NCI-H128 (cell line): Measurements from ENCODE around the gene C1orf167.

Source experiments
- DNase-seq: peaks from one replicate; lab custom pipeline; 2025; ENCODE audit not compliant: unreplicated experiment; lab: John Stamatoyannopoulos, UW

C1orf167 gene

DNA sequence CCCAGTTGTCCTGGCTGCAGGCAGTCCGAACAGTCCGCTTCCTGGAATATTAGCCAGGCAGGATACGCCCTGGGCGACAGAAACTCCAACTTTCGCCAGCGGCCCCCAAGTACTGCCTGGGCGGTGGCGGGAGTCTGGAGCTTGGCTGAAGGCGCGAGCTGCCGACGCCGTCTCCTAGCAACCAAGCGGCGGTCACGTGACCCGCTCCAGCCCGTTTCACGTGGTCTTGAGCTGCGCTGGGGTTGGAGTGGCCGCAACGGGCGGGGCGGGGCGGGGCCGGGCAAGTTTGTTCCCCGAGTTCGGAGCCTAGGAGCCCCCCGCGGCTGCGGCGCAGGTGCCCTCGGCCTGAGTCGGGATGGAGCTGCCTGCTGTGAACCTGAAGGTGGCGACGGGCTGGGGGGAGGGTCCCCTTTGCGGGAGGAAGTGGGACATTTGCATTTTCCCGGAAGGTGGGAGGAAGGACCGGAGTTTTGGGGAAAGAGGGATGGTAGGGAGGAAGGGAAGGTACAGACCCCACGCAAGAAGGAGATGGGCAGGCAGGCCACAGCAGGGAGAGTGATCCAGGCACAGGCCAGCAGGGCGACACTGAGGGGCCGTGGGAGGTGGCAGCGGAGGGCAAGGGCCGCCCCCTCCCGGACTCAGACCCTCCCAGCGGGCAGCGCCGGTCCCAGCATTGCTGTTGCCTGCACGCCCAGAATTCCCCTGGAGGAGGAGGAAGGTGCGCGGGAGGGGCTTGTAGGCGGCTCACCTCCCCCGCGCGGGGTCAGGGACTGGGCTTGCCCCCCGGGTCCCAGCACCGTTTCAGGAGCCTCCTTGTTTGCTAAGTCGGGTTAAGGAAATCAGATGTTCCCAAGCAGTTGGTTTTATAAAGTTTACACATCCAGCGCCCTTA, 25.9 kb upstream of the C1orf167 start, which contains the start of gene AGTRAP:
AGTRAP (plus strand) TSS at position 283 of the 892 bp plus-strand sequence; CDS start at position 356, 73 bp downstream.
- peak; percentile 82 for DNase-seq

- DNase-seq = no peak
Observed at GRCh38 chr1:11736746-11737639, 25.0 kb upstream of the C1orf167 start.

DNA sequence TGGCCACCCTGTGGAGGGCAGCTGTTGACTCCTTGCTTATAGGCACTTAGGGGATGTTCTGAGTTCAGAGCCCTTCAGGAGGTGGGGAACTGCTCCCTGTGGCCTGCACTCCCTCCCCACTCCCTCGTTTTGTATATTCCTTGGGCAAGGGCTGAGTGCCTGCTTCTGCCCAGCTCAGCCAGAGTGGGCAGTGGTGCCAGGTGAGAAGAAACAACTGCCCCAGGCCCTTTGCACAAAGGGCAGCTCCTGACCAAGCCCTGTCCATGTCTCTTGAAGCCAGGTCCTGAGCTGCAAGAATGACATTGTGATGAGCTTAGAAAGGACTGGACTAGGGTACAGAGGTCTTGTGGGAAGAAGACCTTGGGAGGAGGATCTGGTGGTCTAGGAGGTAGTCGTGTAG, 23.9 kb upstream of the C1orf167 start:
- DNase-seq = no peak

GRCh38 chr1:11738783-11739182, 23.2 kb upstream of the C1orf167 start:
- DNase-seq = no peak

- DNase-seq = no peak
Observed at GRCh38 chr1:11740258-11741192, 21.5 kb upstream of the C1orf167 start.

- DNase-seq = no peak
Observed at GRCh38 chr1:11741482-11741881, 20.5 kb upstream of the C1orf167 start.

- no peak for DNase-seq
Observed at GRCh38 chr1:11741919-11742558, 20.0 kb upstream of the C1orf167 start.

DNA sequence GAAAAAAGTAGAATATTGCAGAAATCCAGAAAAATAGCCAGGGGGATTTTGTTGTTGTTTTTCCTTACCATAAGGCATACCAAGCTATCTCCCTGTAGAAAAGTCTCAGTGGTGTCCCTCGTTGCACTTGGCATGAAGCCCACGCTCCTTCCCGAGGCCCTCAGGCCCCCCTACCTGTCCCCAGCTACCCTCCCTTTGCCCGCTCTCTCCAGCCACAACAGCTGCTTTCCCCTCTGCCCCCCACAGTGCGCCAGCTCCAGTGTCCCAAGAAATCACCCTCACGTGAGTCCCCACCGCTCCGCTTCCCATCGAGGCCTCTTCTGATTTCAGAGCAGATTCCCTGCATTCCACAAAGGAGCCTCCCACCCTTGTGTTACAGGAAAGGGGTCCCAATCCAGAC, 17.7 kb upstream of the C1orf167 start:
- DNase-seq = no peak

GRCh38 chr1:11746092-11746491, 15.9 kb upstream of the C1orf167 start:
- DNase-seq = no peak

DNA sequence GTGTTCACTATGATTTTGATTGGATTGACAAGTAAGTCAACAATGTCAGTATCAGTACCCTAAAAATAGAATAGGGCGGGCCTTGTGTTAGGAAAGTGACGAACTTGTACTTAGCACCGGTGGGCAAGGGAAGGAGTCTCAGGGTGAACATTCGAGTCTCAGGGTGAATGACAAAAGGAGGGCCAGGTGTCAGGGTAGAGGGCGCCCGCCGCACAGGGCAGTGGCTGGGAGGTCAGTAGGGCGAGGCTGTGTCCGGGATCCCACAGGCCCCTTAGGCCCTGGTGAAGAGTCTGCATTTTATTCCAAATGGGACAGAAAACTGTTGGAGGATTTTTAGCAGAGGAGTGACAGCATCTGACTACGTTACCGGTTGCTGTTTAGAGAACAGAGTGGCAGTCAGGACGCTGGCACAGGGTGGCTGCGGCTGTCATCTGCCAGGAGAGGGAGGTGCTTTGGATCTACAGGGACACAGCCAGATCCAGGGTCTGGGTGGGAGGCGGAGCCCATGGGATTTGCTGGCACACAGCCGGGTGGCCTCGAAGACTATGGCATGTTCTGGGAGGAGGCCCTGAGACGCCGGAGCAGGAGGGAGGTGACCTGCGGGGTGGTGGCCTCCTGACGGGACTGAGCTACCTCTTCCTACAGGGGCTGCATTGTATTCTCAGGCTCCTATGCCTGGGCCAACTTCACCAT, 15.1 kb upstream of the C1orf167 start:
- DNase-seq = no peak

DNA sequence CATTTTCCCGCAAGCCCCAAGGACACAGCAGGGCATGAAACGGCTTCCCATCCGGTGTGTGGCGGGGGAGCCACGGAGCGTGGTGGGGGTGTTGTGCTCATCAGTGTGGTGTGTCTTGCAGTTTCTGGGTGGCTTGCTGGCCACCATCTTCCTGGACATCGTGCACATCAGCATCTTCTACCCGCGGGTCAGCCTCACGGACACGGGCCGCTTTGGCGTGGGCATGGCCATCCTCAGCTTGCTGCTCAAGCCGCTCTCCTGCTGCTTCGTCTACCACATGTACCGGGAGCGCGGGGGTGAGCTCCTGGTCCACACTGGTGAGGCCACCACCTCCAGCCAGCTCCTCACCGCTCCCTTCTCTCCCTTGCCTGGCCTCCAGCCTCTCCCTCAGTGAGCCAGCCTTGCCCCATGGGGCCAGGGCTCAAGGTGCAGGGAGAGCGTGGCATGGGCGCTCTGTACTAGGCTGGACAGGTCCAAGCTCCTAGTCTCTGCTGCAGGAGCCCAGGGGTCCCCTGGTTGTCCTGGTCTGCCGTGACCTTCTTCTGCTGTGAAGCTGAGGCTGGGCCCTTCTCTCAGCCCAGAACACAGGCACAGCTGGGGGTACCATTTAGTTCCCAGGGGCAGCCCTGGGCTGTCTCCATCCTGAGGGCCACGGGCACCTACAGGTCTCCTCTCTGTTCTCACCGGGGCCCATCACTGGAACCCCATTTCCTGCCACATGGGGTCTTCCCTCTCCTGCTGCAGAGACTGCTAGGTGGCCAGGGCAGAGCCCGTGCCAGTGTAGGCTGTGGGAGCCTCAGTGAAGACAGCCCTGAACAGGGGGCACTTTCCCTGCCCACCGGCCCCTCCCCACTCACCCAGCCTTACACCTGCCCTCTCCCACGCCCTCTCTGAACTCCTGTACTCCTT, 13.4 kb upstream of the C1orf167 start:
- DNase-seq = no peak

DNA sequence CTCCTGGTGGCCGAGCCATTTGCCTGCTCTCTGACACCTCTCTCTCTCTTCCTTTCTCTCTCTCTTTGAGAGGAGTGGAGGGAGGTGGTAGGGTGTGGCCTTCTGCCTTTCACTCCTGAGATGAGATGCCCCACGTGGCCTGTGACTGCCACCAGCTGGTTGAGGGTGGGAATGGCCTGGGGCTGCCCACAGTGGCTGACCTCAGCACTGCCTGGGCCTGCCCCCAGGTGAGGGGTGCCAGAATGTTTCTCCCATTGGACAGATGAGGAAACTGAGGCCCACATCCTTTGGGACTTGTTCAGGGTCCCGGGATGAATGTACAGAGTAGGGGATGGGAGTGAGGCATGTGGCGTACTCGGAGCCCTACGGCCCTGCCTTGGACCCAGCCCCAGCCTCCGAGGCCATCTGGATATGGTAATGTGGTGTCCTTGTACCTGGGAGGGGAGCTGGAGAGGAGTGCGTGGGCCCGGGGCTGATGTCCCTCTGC, 12.7 kb upstream of the C1orf167 start:
- peak; percentile 8 for DNase-seq

GRCh38 chr1:11749996-11750395, 12.0 kb upstream of the C1orf167 start:
- no peak for DNase-seq

DNA sequence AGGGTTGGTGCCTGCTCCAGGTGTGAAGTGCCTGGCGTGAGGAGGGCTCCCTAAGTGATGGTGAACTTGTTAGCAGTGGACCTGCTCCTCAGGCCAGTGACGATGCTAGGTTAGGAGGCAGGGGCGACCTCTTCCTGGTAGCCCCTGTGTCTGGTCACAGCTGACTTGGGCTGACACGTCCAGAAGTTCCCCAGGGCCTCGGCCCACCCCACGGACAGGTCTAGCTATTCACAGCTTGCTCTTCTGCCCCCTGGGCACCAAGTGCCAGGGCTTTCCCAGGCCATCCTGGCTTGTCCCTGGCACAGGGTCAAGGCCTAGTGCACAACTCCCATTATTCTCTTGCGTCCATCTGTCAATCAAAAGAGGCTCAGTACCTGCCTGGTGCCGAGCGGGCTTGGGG, 10.9 kb upstream of the C1orf167 start:
- no peak for DNase-seq

DNA sequence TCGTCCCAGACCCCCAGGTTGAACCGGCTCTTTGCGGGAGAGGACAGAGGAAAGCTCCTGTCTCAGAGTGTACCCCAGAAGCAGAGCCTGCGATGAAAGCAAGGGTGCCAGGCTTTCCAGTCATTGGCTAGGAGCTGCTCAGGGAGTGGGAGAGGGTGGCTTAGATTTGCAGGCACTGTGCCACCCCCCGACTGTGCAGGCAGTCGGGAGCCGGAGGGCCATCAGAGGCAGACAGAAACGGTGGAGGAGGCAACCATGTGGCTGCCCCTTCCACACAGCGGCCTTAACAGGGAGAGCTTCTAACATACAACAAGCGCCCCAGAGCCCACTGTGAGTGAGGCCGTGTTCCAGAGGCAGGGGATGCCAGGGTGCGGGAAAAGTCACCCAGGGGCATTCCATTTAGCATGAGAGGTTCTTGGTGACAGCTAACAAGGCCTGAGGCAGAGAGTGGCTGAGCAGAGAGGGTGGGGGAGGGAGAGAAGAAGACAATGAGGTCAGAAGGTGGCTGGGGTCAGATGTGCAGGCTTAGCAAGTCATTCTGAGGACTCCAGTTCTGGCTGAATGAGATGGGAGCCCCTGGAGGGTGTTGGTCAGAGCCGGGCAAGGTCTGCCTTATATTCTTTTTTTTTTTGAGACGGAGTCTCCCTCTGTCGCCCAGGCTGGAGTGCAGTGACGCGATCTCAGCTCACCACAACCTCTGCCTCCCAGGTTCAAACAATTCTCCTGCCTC, 9.5 kb upstream of the C1orf167 start:
- no peak for DNase-seq

GRCh38 chr1:11753555-11754208, 8.3 kb upstream of the C1orf167 start:
- no peak for DNase-seq

DNA sequence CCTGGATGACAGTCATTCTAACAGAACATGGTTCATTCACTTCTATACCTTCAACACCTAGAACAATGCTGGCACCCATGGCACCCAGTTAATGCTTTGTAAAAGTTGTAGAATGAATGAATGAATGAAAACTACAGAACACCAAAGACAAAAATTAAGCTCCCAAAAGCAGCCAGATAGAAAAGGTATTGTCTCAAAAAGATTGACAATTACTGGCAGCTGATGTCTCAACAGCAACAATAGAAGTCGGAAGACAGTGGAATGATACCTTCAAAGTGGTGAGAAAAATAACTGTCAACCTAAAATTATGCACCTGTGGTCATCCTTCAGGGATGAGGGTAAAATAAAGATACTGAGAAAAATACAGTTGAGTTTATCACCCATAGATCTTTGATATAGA, 4.9 kb upstream of the C1orf167 start:
- no peak for DNase-seq
